ENCODE results near the gene RWDD4. TPM values are rescaled to one million over a fixed set of nuclear protein-coding genes. Genes with fewer than 3 reads are reported as not detected.
A peak's percentile ranks its signal among the peaks of the same experiment; 100 is the strongest.
"Not testable (repeated sequence)": the region's sequence is repeated elsewhere in the genome, so short reads cannot be mapped to it uniquely, and the experiment has no call there.

The RWDD4 gene
- total RNA-seq, 1 donor from 2014 or later, result 47.1 TPM

GRCh38 chr4:183627979-183628588 lies 30.9 kb downstream of the RWDD4 start:
- Histone ChIP-seq H3K36me3 (no peaks in the 10 kb centered on the region), H3K4me3 (no peak overlapping the region), H3K9ac (no peak overlapping the region), H4K20me1 (ENCODE audit: low read depth) (no peaks in the 10 kb centered on the region), H3K4me2 (no peak overlapping the region), H3K27me3 (no peaks in the 10 kb centered on the region), H3F3A (ENCODE audit: low read depth) (no peaks in the 10 kb centered on the region), H3K79me2 (ENCODE audit: low read depth) (no peaks in the 10 kb centered on the region), H3K27ac (no peak overlapping the region), H2AFZ (replicated peaks) (no peak overlapping the region), H3K9me3 (ENCODE audit: low read depth) (no peaks in the 10 kb centered on the region), H3K4me1 (no peaks in the 10 kb centered on the region)
- peaks cover 6% of the 10 kb centered on the region for H3K4me1 Mint-ChIP-seq
- H3K27me3 Mint-ChIP-seq (ENCODE audit: insufficient read depth, low read depth), result peaks cover 7% of the 10 kb centered on the region
- TF ChIP-seq EZH2 (IDR thresholded peaks at IDR 0.05) (no peak), EZH2phosphoT487 (IDR thresholded peaks at IDR 0.05) (no peak), CTCF (IDR thresholded peaks at IDR 0.05) (no peak)
- H3K27ac Mint-ChIP-seq, result peak overlapping the region; percentile 9
- H3K9me3 Mint-ChIP-seq, result no peaks in the 10 kb centered on the region
- H3K4me3 Mint-ChIP-seq, result no peak overlapping the region
- no peak for DNase-seq (ENCODE audit: low spot score)
- no peaks in the 10 kb centered on the region for H3K36me3 Mint-ChIP-seq

DNA sequence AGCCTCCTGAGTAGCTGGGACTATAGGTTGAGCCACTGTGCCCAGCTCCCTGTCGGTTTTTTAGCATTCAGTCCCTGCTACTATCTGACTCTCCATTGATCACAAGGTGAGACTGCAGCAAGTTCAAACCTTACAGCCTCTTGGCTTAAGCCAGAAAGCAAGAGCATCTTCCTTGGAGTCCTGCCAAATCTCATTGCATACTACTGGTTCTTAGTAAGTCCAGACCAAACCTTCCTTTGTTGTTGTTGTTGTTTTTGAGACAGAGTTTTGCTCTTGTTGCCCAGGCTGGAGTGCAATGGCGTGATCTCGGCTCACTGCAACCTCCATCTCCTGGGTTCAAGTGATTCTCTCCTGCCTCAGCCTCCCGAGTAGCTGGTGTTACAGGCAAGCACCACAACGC lies 31.7 kb downstream of the RWDD4 start:
- not testable (repeated sequence) for H3K9ac ChIP-seq; H3K36me3 ChIP-seq; H3K4me1 Mint-ChIP-seq; H3K79me2 ChIP-seq (ENCODE audit: low read depth); H3F3A ChIP-seq (ENCODE audit: low read depth); H3K27ac ChIP-seq; H3K9me3 Mint-ChIP-seq; H3K9me3 ChIP-seq (ENCODE audit: low read depth); H3K27ac Mint-ChIP-seq; H2AFZ ChIP-seq (replicated peaks); H3K27me3 ChIP-seq; H4K20me1 ChIP-seq (ENCODE audit: low read depth); H3K36me3 Mint-ChIP-seq; DNase-seq (ENCODE audit: low spot score); H3K4me1 ChIP-seq; H3K4me3 Mint-ChIP-seq; H3K4me3 ChIP-seq; H3K4me2 ChIP-seq; H3K27me3 Mint-ChIP-seq (ENCODE audit: insufficient read depth, low read depth)

GRCh38 chr4:183626168-183626567 lies 32.8 kb downstream of the RWDD4 start:
- no peak overlapping the region for H3K4me2 ChIP-seq
- no peak overlapping the region for H2AFZ ChIP-seq (replicated peaks)
- no peak overlapping the region for H3K4me3 ChIP-seq
- H3K79me2 ChIP-seq (ENCODE audit: low read depth), result no peaks in the 10 kb centered on the region
- Mint-ChIP-seq H3K4me3 (no peak overlapping the region), H3K9me3 (no peaks in the 10 kb centered on the region), H3K36me3 (no peaks in the 10 kb centered on the region), H3K4me1 (peaks cover 3% of the 10 kb centered on the region), H3K27ac (no peak overlapping the region), H3K27me3 (ENCODE audit: insufficient read depth, low read depth) (peaks cover 7% of the 10 kb centered on the region)
- no peaks in the 10 kb centered on the region for H3K27me3 ChIP-seq
- H3K27ac ChIP-seq, result no peak overlapping the region
- H3F3A ChIP-seq (ENCODE audit: low read depth), result no peaks in the 10 kb centered on the region
- H3K4me1 ChIP-seq, result no peaks in the 10 kb centered on the region
- DNase-seq (ENCODE audit: low spot score), result no peak
- TF ChIP-seq EZH2 (IDR thresholded peaks at IDR 0.05) (no peak), CTCF (IDR thresholded peaks at IDR 0.05) (no peak), EZH2phosphoT487 (IDR thresholded peaks at IDR 0.05) (no peak)
- H3K9me3 ChIP-seq (ENCODE audit: low read depth), result no peaks in the 10 kb centered on the region
- no peak overlapping the region for H3K9ac ChIP-seq
- no peaks in the 10 kb centered on the region for H4K20me1 ChIP-seq (ENCODE audit: low read depth)
- no peaks in the 10 kb centered on the region for H3K36me3 ChIP-seq

- no peaks in the 10 kb centered on the region for H3K27me3 ChIP-seq
- H4K20me1 ChIP-seq (ENCODE audit: low read depth), result no peaks in the 10 kb centered on the region
- no peak for DNase-seq (ENCODE audit: low spot score)
- no peaks in the 10 kb centered on the region for H3K36me3 Mint-ChIP-seq
- no peak for TF ChIP-seq EZH2phosphoT487 (IDR thresholded peaks at IDR 0.05)
- TF ChIP-seq EZH2 (IDR thresholded peaks at IDR 0.05), result no peak
- TF ChIP-seq CTCF (IDR thresholded peaks at IDR 0.05), result no peak
- no peaks in the 10 kb centered on the region for H3K4me1 ChIP-seq
- no peak overlapping the region for H3K9ac ChIP-seq
- peaks cover 5% of the 10 kb centered on the region for H3K27me3 Mint-ChIP-seq (ENCODE audit: insufficient read depth, low read depth)
- no peak overlapping the region for H3K27ac Mint-ChIP-seq
- H3K4me3 Mint-ChIP-seq, result no peak overlapping the region
- H3K79me2 ChIP-seq (ENCODE audit: low read depth), result no peaks in the 10 kb centered on the region
- H3K36me3 ChIP-seq, result no peaks in the 10 kb centered on the region
- no peaks in the 10 kb centered on the region for H3F3A ChIP-seq (ENCODE audit: low read depth)
- no peak overlapping the region for H3K4me2 ChIP-seq
- no peaks in the 10 kb centered on the region for H3K9me3 ChIP-seq (ENCODE audit: low read depth)
- no peak overlapping the region for H2AFZ ChIP-seq (replicated peaks)
- H3K27ac ChIP-seq, result no peak overlapping the region
- no peaks in the 10 kb centered on the region for H3K9me3 Mint-ChIP-seq
- peaks cover 3% of the 10 kb centered on the region for H3K4me1 Mint-ChIP-seq
- H3K4me3 ChIP-seq, result no peak overlapping the region
Measured at GRCh38 chr4:183624548-183624947, 34.4 kb downstream of the RWDD4 start.

Data from neural progenitor cell (in vitro differentiated cells).